HepG2 (cell line): ENCODE results near the gene TMEM185B. TPM values are rescaled to one million over a fixed set of nuclear protein-coding genes. Genes with fewer than 3 reads are reported as not detected.
A peak's percentile ranks its signal among the peaks of the same experiment; 100 is the strongest.

Experiments
- FOXC1 ChIP-seq: sonication (generic); formaldehyde crosslinking; IDR thresholded peaks from 2 replicates; pipeline ENCODE4 v1.8.0; 2022; ENCODE audit warnings: mild to moderate bottlenecking, missing genetic modification reagents, borderline replicate concordance
- GLI4 ChIP-seq: sonication (generic); formaldehyde crosslinking; IDR thresholded peaks from 2 replicates; pipeline ENCODE4 v1.5.1; 2020; ENCODE audit warnings: missing genetic modification reagents, mild to moderate bottlenecking, moderate library complexity, borderline replicate concordance
- KAT7 ChIP-seq: IDR thresholded peaks from 2 replicates; pipeline ENCODE4 v1.6.1; 2018; ENCODE audit warnings: borderline replicate concordance, missing compliant biosample characterization
- KDM1A ChIP-seq: IDR thresholded peaks from 2 replicates; pipeline ENCODE4 v1.6.1; 2016; ENCODE audit warnings: missing compliant biosample characterization
- KDM6A ChIP-seq: IDR thresholded peaks from 2 replicates; pipeline ENCODE4 v1.6.1; 2016; ENCODE audit warnings: low read depth
- SIX1 ChIP-seq: sonication (generic); formaldehyde crosslinking; IDR thresholded peaks from 2 replicates; pipeline ENCODE4 v1.4.0; 2020; ENCODE audit warnings: missing genetic modification reagents, borderline replicate concordance
- SP1 ChIP-seq, 2 experiments: fragments of 450-650 bp in 1 of 2; sonication (generic) in 1 of 2; formaldehyde crosslinking in 1 of 2; IDR thresholded peaks; 2 replicates each; pipeline versions ENCODE4 v1.4.0 to v1.6.1; 2016 to 2020; ENCODE audit warnings: missing genetic modification reagents in 1 of 2
- ZNF501 ChIP-seq: sonication (generic); formaldehyde crosslinking; IDR thresholded peaks from 2 replicates; pipeline ENCODE4 v1.5.1; 2020; ENCODE audit warnings: mild to moderate bottlenecking, moderate library complexity, missing genetic modification reagents
- ZNF616 ChIP-seq: sonication (generic); formaldehyde crosslinking; IDR thresholded peaks from 2 replicates; pipeline ENCODE4 v1.5.0; 2020; ENCODE audit warnings: low read depth, mild to moderate bottlenecking, missing genetic modification reagents
- polyA plus RNA-seq, 8 experiments: library from polyadenylated mRNA; depleted of rRNA in 3 of 8; stranded (reverse) in 7 of 8; unstranded in 1 of 8; fragments of >200 nt; fragmentation: Illumina TruSeq in 4 of 8; extraction: Trizol in 4 of 8; gene quantifications; 2 replicates each; pipeline versions ENCODE4 v1.2.1 to v1.2.3, GENCODE V29; 2011 to 2016; ENCODE audit warnings: low read depth in 4 of 8, missing spikeins in 1 of 8, mixed read lengths in 1 of 8; ENCODE audit not compliant: insufficient read depth in 1 of 8
- total RNA-seq, 5 experiments: library from RNA; depleted of rRNA; stranded (reverse); fragments of >200 nt; fragmentation: Illumina TruSeq; extraction: Trizol; gene quantifications; 2 replicates each; pipeline ENCODE4 v1.2.3, GENCODE V29; 2016; ENCODE audit warnings: low read depth in 1 of 5
- TF ChIP-seq, protein P1 (sequence below): sonication (generic); formaldehyde crosslinking; IDR thresholded peaks from 2 replicates; pipeline ENCODE4 v1.8.1; 2023; ENCODE audit warnings: mild to moderate bottlenecking, inconsistent platforms, moderate library complexity, missing genetic modification reagents, borderline replicate concordance
- TF ChIP-seq, protein P2 (sequence below): sonication (generic); formaldehyde crosslinking; IDR thresholded peaks from 2 replicates; pipeline ENCODE4 v1.9.0; 2022; ENCODE audit warnings: missing genetic modification reagents, mild to moderate bottlenecking, borderline replicate concordance
- TF ChIP-seq, protein P3 (sequence below): sonication (generic); formaldehyde crosslinking; IDR thresholded peaks from 2 replicates; pipeline ENCODE4 v1.8.1; 2023; ENCODE audit warnings: mild to moderate bottlenecking, missing genetic modification reagents
- TF ChIP-seq, protein P4 (sequence below), 2 experiments: fragments of 450-650 bp in 1 of 2; sonication (generic) in 1 of 2; formaldehyde crosslinking in 1 of 2; IDR thresholded peaks; 2 replicates each; pipeline versions ENCODE4 v1.6.1 to v1.8.0; 2016 to 2022; ENCODE audit warnings: antibody characterized with exemption in 1 of 2, mild to moderate bottlenecking in 1 of 2, missing genetic modification reagents in 1 of 2

TMEM185B gene
- total and polyA plus RNA-seq, 2 of the 13 experiments (the other 11 are each of a cell fraction or from before 2014, with no cell fraction given): 5.6 to 7.0 TPM

DNA sequence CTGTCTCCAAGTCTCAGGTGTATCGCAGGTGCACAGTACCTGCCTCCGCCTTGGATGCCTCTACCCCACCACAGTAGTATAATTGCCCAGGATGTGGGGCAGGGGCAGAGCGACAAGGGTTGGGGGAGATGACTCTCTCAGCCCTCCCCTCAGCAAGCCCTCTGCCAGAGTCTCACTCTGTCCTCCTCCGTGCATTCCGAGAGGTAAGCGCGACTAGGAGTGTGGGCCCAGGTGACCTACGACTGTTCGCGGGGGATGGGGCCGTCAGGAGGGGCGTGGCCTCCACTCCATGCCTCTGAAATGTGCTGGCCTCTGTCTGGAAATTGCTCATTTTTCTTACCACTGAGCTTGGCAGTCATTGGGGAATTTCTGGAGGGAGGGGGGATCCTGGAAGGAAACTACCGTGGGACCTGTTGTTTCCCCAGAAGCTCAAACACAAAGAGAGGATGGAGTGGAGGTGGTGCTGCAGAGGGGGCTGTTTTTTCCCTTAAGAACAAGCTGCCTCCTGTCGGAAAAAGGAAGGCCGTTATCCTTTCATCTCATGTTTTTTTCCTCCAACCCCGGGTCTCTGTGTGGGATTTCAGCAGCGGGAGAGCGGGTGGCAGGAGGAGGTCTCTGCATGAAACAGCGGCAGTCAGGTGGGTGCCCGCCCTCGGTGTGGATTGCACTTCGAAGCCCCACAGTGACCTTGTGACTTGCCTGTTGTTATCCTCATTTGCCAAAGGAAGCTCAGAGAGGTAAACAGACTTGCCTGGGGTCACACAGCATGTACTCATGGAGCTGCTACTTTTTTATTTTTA, 16.5 kb upstream of the TMEM185B start (continued):
- TF ChIP-seq, protein P1, sequence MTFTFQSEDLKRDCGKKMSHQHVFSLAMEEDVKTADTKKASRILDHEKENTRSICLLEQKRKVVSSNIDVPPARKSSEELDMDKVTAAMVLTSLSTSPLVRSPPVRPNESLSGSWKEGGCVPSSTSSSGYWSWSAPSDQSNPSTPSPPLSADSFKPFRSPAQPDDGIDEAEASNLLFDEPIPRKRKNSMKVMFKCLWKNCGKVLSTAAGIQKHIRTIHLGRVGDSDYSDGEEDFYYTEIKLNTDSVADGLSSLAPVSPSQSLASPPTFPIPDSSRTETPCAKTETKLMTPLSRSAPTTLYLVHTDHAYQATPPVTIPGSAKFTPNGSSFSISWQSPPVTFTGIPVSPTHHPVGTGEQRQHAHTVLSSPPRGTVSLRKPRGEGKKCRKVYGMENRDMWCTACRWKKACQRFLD (CRISPR knock-in tag): no peak
- no peak for TF ChIP-seq SIX1 (CRISPR knock-in tag)
- no peak for TF ChIP-seq KAT7 (CRISPR knock-in tag)
- TF ChIP-seq KDM1A: peak; percentile 40; the same call in 1 of the 2 replicates
- TF ChIP-seq ZNF616 (CRISPR knock-in tag): no peak
- no peak for TF ChIP-seq KDM6A
- TF ChIP-seq FOXC1 (CRISPR knock-in tag): 0 out of 2 replicates have a peak, but pooled peaks have one; percentile 5
- TF ChIP-seq, protein P2, sequence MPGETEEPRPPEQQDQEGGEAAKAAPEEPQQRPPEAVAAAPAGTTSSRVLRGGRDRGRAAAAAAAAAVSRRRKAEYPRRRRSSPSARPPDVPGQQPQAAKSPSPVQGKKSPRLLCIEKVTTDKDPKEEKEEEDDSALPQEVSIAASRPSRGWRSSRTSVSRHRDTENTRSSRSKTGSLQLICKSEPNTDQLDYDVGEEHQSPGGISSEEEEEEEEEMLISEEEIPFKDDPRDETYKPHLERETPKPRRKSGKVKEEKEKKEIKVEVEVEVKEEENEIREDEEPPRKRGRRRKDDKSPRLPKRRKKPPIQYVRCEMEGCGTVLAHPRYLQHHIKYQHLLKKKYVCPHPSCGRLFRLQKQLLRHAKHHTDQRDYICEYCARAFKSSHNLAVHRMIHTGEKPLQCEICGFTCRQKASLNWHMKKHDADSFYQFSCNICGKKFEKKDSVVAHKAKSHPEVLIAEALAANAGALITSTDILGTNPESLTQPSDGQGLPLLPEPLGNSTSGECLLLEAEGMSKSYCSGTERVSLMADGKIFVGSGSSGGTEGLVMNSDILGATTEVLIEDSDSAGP (CRISPR knock-in tag): peak; percentile 19; the same call in 1 of the 2 replicates
- 0 out of 2 replicates have a peak, but pooled peaks have one; percentile 35 for TF ChIP-seq GLI4
- TF ChIP-seq, protein P3, sequence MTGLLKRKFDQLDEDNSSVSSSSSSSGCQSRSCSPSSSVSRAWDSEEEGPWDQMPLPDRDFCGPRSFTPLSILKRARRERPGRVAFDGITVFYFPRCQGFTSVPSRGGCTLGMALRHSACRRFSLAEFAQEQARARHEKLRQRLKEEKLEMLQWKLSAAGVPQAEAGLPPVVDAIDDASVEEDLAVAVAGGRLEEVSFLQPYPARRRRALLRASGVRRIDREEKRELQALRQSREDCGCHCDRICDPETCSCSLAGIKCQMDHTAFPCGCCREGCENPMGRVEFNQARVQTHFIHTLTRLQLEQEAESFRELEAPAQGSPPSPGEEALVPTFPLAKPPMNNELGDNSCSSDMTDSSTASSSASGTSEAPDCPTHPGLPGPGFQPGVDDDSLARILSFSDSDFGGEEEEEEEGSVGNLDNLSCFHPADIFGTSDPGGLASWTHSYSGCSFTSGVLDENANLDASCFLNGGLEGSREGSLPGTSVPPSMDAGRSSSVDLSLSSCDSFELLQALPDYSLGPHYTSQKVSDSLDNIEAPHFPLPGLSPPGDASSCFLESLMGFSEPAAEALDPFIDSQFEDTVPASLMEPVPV (CRISPR knock-in tag): 0 out of 2 replicates have a peak, but pooled peaks have one; percentile 32
- peak; percentile 15; the same call in 1 of the 2 replicates for TF ChIP-seq ZNF501 (CRISPR knock-in tag)
- no peak for TF ChIP-seq SP1 (IDR thresholded peaks at IDR 0.05)
- peak; percentile 30; the same call in 1 of the 2 replicates for TF ChIP-seq SP1 (CRISPR knock-in tag; IDR thresholded peaks at IDR 0.05)
- TF ChIP-seq, protein P4, sequence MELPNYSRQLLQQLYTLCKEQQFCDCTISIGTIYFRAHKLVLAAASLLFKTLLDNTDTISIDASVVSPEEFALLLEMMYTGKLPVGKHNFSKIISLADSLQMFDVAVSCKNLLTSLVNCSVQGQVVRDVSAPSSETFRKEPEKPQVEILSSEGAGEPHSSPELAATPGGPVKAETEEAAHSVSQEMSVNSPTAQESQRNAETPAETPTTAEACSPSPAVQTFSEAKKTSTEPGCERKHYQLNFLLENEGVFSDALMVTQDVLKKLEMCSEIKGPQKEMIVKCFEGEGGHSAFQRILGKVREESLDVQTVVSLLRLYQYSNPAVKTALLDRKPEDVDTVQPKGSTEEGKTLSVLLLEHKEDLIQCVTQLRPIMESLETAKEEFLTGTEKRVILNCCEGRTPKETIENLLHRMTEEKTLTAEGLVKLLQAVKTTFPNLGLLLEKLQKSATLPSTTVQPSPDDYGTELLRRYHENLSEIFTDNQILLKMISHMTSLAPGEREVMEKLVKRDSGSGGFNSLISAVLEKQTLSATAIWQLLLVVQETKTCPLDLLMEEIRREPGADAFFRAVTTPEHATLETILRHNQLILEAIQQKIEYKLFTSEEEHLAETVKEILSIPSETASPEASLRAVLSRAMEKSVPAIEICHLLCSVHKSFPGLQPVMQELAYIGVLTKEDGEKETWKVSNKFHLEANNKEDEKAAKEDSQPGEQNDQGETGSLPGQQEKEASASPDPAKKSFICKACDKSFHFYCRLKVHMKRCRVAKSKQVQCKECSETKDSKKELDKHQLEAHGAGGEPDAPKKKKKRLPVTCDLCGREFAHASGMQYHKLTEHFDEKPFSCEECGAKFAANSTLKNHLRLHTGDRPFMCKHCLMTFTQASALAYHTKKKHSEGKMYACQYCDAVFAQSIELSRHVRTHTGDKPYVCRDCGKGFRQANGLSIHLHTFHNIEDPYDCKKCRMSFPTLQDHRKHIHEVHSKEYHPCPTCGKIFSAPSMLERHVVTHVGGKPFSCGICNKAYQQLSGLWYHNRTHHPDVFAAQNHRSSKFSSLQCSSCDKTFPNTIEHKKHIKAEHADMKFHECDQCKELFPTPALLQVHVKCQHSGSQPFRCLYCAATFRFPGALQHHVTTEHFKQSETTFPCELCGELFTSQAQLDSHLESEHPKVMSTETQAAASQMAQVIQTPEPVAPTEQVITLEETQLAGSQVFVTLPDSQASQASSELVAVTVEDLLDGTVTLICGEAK (IDR thresholded peaks at IDR 0.05): no peak
- TF ChIP-seq, protein P4 (CRISPR knock-in tag; IDR thresholded peaks at IDR 0.05): no peak
